Prostate gland (tissue), 2 donors: ENCODE data around the gene ADARB2. TPM values are rescaled to one million over a fixed set of nuclear protein-coding genes. Genes with fewer than 3 reads are reported as not detected.

Experiments used
- DNase-seq: peaks from one replicate; pipeline ENCODE4 v3.0.0-alpha.2; 2019; ENCODE audit warnings: low spot score
- H3K27ac ChIP-seq, 2 donors: fragments of 200-600 bp; sonication (generic); 2 replicates each; pipeline ENCODE4 v1.5.1; 2017 to 2019
- H3K27me3 ChIP-seq: fragments of 200-600 bp; sonication (generic); replicated peaks from 2 replicates; pipeline ENCODE4 v1.5.1; 2019; ENCODE audit not compliant: insufficient read depth
- H3K36me3 ChIP-seq, 2 donors: fragments of 200-600 bp; sonication (generic); 1 replicate in 1 of 2; 2 replicates in 1 of 2; pipeline versions ENCODE4 v1.5.1 to v1.8.1; 2017 to 2019
- H3K4me1 ChIP-seq: fragments of 200-600 bp; sonication (generic); replicated peaks from 2 replicates; pipeline ENCODE4 v1.5.1; 2019
- H3K4me3 ChIP-seq, 2 donors: fragments of 200-600 bp; sonication (generic); 2 replicates each; pipeline ENCODE4 v1.5.1; 2017 to 2019
- H3K9me3 ChIP-seq: fragments of 200-600 bp; sonication (generic); 2 replicates; pipeline ENCODE4 v1.5.1; 2017
- POLR2A ChIP-seq: fragments of 450-650 bp; IDR thresholded peaks from one replicate; pipeline ENCODE4 v1.6.1; 2016; ENCODE audit warnings: antibody characterized with exemption, mild to moderate bottlenecking
- POLR2AphosphoS5 ChIP-seq: sonication (generic); formaldehyde crosslinking; IDR thresholded peaks from one replicate; pipeline ENCODE4 v1.6.1; 2017; ENCODE audit warnings: antibody characterized with exemption
- WGBS: methylation state at CpG from one replicate; pipeline ENCODE4 v1.1.5; 2018; 5-methylcytosine and 5-hydroxymethylcytosine counted together
- intact Hi-C: fragments of 100-400 bp; cut with DNase I; formaldehyde crosslinking; loops from one replicate; pipeline ENCODE4 v1.14.2; 2022
- total RNA-seq, 2 donors: library from RNA; depleted of rRNA; stranded (reverse); fragments of >200 nt; gene quantifications; one replicate each; pipeline ENCODE4 v1.1.0, GENCODE V29; 2016
- TF ChIP-seq, protein P1 (sequence below), 4 experiments: fragments of 200-600 bp in 2 of 4; fragments of 450-650 bp in 2 of 4; sonication (generic) in 2 of 4; IDR thresholded peaks; 1 replicate in 3 of 4; 2 replicates in 1 of 4; pipeline ENCODE4 v1.5.1; 2016 to 2019; ENCODE audit warnings: antibody characterized with exemption in 4 of 4, mild to moderate bottlenecking in 2 of 4, moderate library complexity in 2 of 4

Gene ADARB2
- total RNA-seq, 2 donors from 2014 or later, result 0.36 to 10.5 TPM

GRCh38 chr10:1150638-1150955, 586.7 kb downstream of the ADARB2 start:
- Histone ChIP-seq H3K27me3 (no peaks in the 10 kb centered on the region), H3K4me1 (no peaks in the 10 kb centered on the region), H3K4me3 (no peak overlapping the region), H3K36me3 (no peaks in the 10 kb centered on the region), H3K9me3 (no peaks in the 10 kb centered on the region), H3K27ac (no peak overlapping the region)
- 91% methylated on average over 13 of the region's 13 CpGs for WGBS
- TF ChIP-seq POLR2AphosphoS5, result no peak
- no peak for TF ChIP-seq POLR2A
- TF ChIP-seq, protein P1, sequence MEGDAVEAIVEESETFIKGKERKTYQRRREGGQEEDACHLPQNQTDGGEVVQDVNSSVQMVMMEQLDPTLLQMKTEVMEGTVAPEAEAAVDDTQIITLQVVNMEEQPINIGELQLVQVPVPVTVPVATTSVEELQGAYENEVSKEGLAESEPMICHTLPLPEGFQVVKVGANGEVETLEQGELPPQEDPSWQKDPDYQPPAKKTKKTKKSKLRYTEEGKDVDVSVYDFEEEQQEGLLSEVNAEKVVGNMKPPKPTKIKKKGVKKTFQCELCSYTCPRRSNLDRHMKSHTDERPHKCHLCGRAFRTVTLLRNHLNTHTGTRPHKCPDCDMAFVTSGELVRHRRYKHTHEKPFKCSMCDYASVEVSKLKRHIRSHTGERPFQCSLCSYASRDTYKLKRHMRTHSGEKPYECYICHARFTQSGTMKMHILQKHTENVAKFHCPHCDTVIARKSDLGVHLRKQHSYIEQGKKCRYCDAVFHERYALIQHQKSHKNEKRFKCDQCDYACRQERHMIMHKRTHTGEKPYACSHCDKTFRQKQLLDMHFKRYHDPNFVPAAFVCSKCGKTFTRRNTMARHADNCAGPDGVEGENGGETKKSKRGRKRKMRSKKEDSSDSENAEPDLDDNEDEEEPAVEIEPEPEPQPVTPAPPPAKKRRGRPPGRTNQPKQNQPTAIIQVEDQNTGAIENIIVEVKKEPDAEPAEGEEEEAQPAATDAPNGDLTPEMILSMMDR (IDR thresholded peaks at IDR 0.05), result no peak
- DNase-seq, result no peak
- intact Hi-C loops, result no loop called here

DNA sequence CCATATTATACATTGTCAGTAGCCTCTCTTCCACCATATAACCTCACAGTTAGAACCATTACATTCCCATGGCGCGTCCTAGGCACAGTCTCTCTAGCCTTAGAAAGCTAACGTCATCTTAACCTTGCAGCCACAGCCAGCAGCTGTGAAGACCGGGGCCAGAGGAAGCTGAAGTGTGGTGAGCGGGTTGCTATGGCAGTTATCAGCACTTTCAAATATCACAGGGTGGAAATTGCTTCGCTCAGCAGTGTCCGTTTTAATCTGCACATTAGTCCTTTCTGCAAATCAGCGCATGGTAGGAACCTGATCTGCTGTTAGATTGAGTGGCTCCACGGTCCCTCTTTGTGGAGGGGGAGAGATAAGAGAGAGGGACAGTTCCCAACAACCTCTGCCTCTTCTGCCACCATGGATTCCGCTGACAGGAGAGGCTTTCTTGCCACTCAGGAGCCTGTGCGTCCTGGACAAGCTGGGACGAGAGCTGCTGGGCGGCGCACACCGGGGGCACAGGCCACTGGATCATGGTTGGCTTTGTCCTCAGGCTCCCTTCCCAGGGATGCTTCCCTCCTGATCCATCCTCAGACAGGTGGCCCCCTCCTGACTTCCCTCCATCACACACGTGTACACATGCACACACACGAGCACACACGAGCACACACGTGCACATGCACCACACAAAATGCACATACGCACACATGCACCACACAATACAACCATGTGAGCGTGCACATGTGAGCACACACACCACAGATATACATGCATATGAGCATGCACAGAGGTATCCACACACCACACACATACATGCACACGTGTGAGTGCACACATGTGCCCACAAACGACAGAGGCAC, 587.3 kb downstream of the ADARB2 start:
- intact Hi-C loops, result no loop called here
- H3K36me3 ChIP-seq, result no peaks in the 10 kb centered on the region
- H3K27ac ChIP-seq, result no peak overlapping the region
- no peak overlapping the region for H3K4me3 ChIP-seq
- no peaks in the 10 kb centered on the region for H3K4me1 ChIP-seq
- no peaks in the 10 kb centered on the region for H3K27me3 ChIP-seq
- TF ChIP-seq, protein P1 (IDR thresholded peaks at IDR 0.05), result no peak
- no peak for TF ChIP-seq POLR2A
- no peak for TF ChIP-seq POLR2AphosphoS5
- WGBS, result 69% methylated on average over 23 of the region's 23 CpGs
- no peaks in the 10 kb centered on the region for H3K9me3 ChIP-seq
- DNase-seq, result no peak

- Histone ChIP-seq H3K27ac (no peak overlapping the region), H3K9me3 (no peaks in the 10 kb centered on the region), H3K4me3 (no peak overlapping the region), H3K27me3 (no peaks in the 10 kb centered on the region), H3K4me1 (no peaks in the 10 kb centered on the region), H3K36me3 (no peaks in the 10 kb centered on the region)
- 94% methylated on average over 17 of the region's 17 CpGs for WGBS
- TF ChIP-seq POLR2AphosphoS5 (no peak), POLR2A (no peak)
- TF ChIP-seq, protein P1 (IDR thresholded peaks at IDR 0.05), result no peak
- no peak for DNase-seq
- intact Hi-C loops, result no loop called here
These were observed 588.3 kb downstream of the ADARB2 start for GRCh38 chr10:1148855-1149605.

DNA sequence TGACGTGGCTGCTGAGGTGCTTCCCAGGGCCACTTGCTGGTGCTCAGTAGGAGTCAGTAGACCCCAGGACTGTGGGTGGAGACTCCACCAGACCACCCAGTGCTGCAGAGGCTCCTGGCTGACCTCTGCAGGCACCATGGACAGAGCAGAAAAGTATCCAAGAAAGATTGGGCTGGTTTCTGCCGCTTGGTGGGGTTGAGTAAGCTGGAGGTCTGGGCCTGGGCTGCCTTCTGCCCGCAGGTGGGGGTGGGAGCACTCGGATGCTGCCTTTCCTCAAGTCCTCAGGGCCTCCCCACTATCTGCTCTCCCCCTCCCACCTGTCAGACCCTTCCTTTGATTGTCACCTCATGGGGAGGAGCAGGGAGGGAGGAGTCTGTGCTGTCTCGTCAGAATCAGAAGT, 589.5 kb downstream of the ADARB2 start:
- no peak overlapping the region for H3K4me3 ChIP-seq
- no peaks in the 10 kb centered on the region for H3K9me3 ChIP-seq
- 67% methylated on average over 5 of the region's 5 CpGs for WGBS
- no peaks in the 10 kb centered on the region for H3K27me3 ChIP-seq
- intact Hi-C loops, result no loop called here
- DNase-seq, result no peak
- no peak overlapping the region for H3K27ac ChIP-seq
- H3K36me3 ChIP-seq, result no peaks in the 10 kb centered on the region
- TF ChIP-seq POLR2A, result no peak
- TF ChIP-seq, protein P1 (IDR thresholded peaks at IDR 0.05), result no peak
- TF ChIP-seq POLR2AphosphoS5, result no peak
- no peaks in the 10 kb centered on the region for H3K4me1 ChIP-seq
